Stomach (tissue), 4 donors: ENCODE data around the gene DLG2.

ENCODE experiments used
- POLR2A ChIP-seq, 4 donors: fragments of 450-650 bp; IDR thresholded peaks; one replicate each; pipeline ENCODE4 v1.6.1; 2016; ENCODE audit warnings: antibody characterized with exemption in 4 of 4, control low read depth in 2 of 4, mild to moderate bottlenecking in 1 of 4, moderate library complexity in 1 of 4
- POLR2AphosphoS5 ChIP-seq, 3 donors: sonication (generic); formaldehyde crosslinking; IDR thresholded peaks; one replicate each; pipeline ENCODE4 v1.6.1; 2016; ENCODE audit warnings: antibody characterized with exemption in 3 of 3
- TF ChIP-seq, protein P1 (sequence below), 7 experiments: fragments of 450-650 bp in 4 of 7; fragments of 200-600 bp in 3 of 7; sonication (generic) in 3 of 7; IDR thresholded peaks; one replicate each; pipeline ENCODE4 v1.5.1; 2016 to 2019; ENCODE audit warnings: antibody characterized with exemption in 7 of 7, control low read depth in 2 of 7, mild to moderate bottlenecking in 1 of 7

- TF ChIP-seq, protein P1, sequence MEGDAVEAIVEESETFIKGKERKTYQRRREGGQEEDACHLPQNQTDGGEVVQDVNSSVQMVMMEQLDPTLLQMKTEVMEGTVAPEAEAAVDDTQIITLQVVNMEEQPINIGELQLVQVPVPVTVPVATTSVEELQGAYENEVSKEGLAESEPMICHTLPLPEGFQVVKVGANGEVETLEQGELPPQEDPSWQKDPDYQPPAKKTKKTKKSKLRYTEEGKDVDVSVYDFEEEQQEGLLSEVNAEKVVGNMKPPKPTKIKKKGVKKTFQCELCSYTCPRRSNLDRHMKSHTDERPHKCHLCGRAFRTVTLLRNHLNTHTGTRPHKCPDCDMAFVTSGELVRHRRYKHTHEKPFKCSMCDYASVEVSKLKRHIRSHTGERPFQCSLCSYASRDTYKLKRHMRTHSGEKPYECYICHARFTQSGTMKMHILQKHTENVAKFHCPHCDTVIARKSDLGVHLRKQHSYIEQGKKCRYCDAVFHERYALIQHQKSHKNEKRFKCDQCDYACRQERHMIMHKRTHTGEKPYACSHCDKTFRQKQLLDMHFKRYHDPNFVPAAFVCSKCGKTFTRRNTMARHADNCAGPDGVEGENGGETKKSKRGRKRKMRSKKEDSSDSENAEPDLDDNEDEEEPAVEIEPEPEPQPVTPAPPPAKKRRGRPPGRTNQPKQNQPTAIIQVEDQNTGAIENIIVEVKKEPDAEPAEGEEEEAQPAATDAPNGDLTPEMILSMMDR (IDR thresholded peaks at IDR 0.05): no peak
- no peak for TF ChIP-seq POLR2AphosphoS5 (IDR thresholded peaks at IDR 0.05)
- TF ChIP-seq POLR2A (IDR thresholded peaks at IDR 0.05): no peak
Measured at GRCh38 chr11:84412862-84413261, 1214.3 kb downstream of the DLG2 start.
